Mesendoderm (in vitro differentiated cells): Measurements from ENCODE around the gene ANKS1B.

ENCODE experiments used
- DNase-seq: peaks from one replicate; pipeline ENCODE4 v3.0.0; 2013
- H2AK5ac ChIP-seq: 2 replicates; pipeline ENCODE4 v1.6.1; 2013; ENCODE audit warnings: low read length, inconsistent platforms
- H2BK120ac ChIP-seq: 2 replicates; pipeline ENCODE4 v1.6.1; 2013; ENCODE audit warnings: low read depth, mild to moderate bottlenecking, low read length, moderate library complexity, mixed read lengths
- H2BK15ac ChIP-seq: replicated peaks from 2 replicates; pipeline ENCODE4 v1.6.1; 2013; ENCODE audit warnings: low read depth, mild to moderate bottlenecking, moderate library complexity
- H2BK5ac ChIP-seq: 2 replicates; pipeline ENCODE4 v1.6.1; 2013; ENCODE audit warnings: low read length, inconsistent platforms
- H3K18ac ChIP-seq: 2 replicates; pipeline ENCODE4 v1.6.1; 2013; ENCODE audit warnings: mild to moderate bottlenecking, low read length, mixed read lengths
- H3K23ac ChIP-seq: one replicate; pipeline ENCODE4 v1.6.1; 2013; ENCODE audit warnings: low read length
- H3K27ac ChIP-seq: 2 replicates; pipeline ENCODE4 v1.5.1; 2013; ENCODE audit warnings: low read depth, mild to moderate bottlenecking, inconsistent platforms, low read length, moderate library complexity
- H3K27me3 ChIP-seq: 2 replicates; pipeline ENCODE4 v1.6.1; 2013; ENCODE audit warnings: low read length, control low read depth, mild to moderate bottlenecking, inconsistent platforms; ENCODE audit not compliant: insufficient read depth, poor library complexity
- H3K36me3 ChIP-seq: 2 replicates; pipeline ENCODE4 v1.6.1; 2013; ENCODE audit warnings: low read length, inconsistent platforms; ENCODE audit not compliant: control insufficient read depth, insufficient read depth
- H3K4ac ChIP-seq: one replicate; pipeline ENCODE4 v1.6.1; 2013; ENCODE audit warnings: low read depth, mild to moderate bottlenecking, low read length, moderate library complexity
- H3K4me1 ChIP-seq: 2 replicates; pipeline ENCODE4 v1.6.1; 2013; ENCODE audit warnings: low read depth, low read length, inconsistent platforms; ENCODE audit not compliant: control insufficient read depth
- H3K4me2 ChIP-seq: 2 replicates; pipeline ENCODE4 v1.6.1; 2013; ENCODE audit warnings: low read length
- H3K4me3 ChIP-seq: 2 replicates; pipeline ENCODE4 v1.5.1; 2013; ENCODE audit warnings: mild to moderate bottlenecking, low read length
- H3K56ac ChIP-seq: one replicate; pipeline ENCODE4 v1.6.1; 2013; ENCODE audit warnings: low read length
- H3K79me1 ChIP-seq: 2 replicates; pipeline ENCODE4 v1.6.1; 2013; ENCODE audit warnings: low read length, inconsistent platforms
- H3K79me2 ChIP-seq: 2 replicates; pipeline ENCODE4 v1.6.1; 2013; ENCODE audit warnings: mild to moderate bottlenecking, low read length; ENCODE audit not compliant: control insufficient read depth, insufficient read depth
- H3K9ac ChIP-seq: 2 replicates; pipeline ENCODE4 v1.6.1; 2013; ENCODE audit warnings: low read length, inconsistent platforms
- H4K5ac ChIP-seq: one replicate; pipeline ENCODE4 v1.6.1; 2013; ENCODE audit warnings: low read length
- H4K8ac ChIP-seq: one replicate; pipeline ENCODE4 v1.6.1; 2013; ENCODE audit warnings: low read depth, mild to moderate bottlenecking, control low read depth, low read length, moderate library complexity
- WGBS: extraction: QIAGEN DNeasy Blood & Tissue Kit; methylation state at CpG from one replicate; pipeline ENCODE4 v1.1.7; 2013; ENCODE audit warnings: low lambda C conversion rate, missing lambda C conversion rate; ENCODE audit not compliant: insufficient coverage; ENCODE audit errors: extremely low coverage; 5-methylcytosine and 5-hydroxymethylcytosine counted together

Gene ANKS1B

GRCh38 chr12:99960311-99960710 is 24.4 kb downstream of the ANKS1B start:
- no peak overlapping the region for H3K56ac ChIP-seq
- H2BK5ac ChIP-seq: no peak overlapping the region
- H3K27me3 ChIP-seq: no peaks in the 10 kb centered on the region
- no peak overlapping the region for H3K27ac ChIP-seq
- H4K5ac ChIP-seq: no peak overlapping the region
- H3K4me3 ChIP-seq: no peak overlapping the region
- H3K23ac ChIP-seq: no peak overlapping the region
- no peak overlapping the region for H3K4me2 ChIP-seq
- no peak for DNase-seq
- H3K4me1 ChIP-seq: no peaks in the 10 kb centered on the region
- no peak overlapping the region for H2BK15ac ChIP-seq
- H3K79me2 ChIP-seq: no peaks in the 10 kb centered on the region
- no peak overlapping the region for H3K18ac ChIP-seq
- no peak overlapping the region for H2BK120ac ChIP-seq
- WGBS: no CpG with 5 or more reads among the region's 3 CpGs
- no peak overlapping the region for H2AK5ac ChIP-seq
- H3K36me3 ChIP-seq: no peaks in the 10 kb centered on the region
- no peak overlapping the region for H3K4ac ChIP-seq
- H3K9ac ChIP-seq: no peak overlapping the region
- H3K79me1 ChIP-seq: no peaks in the 10 kb centered on the region
- H4K8ac ChIP-seq: no peak overlapping the region

GRCh38 chr12:99959549-99960170 is 25.1 kb downstream of the ANKS1B start:
- no peak overlapping the region for H2BK120ac ChIP-seq
- H3K23ac ChIP-seq: no peak overlapping the region
- no peaks in the 10 kb centered on the region for H3K79me2 ChIP-seq
- no peak overlapping the region for H3K4me2 ChIP-seq
- no peak overlapping the region for H3K27ac ChIP-seq
- no peak overlapping the region for H2BK15ac ChIP-seq
- no peaks in the 10 kb centered on the region for H3K4me1 ChIP-seq
- H4K8ac ChIP-seq: no peak overlapping the region
- no peak overlapping the region for H3K4ac ChIP-seq
- H3K4me3 ChIP-seq: no peak overlapping the region
- no peak overlapping the region for H4K5ac ChIP-seq
- no peaks in the 10 kb centered on the region for H3K27me3 ChIP-seq
- H3K36me3 ChIP-seq: no peaks in the 10 kb centered on the region
- DNase-seq: no peak
- H3K9ac ChIP-seq: no peak overlapping the region
- H3K56ac ChIP-seq: no peak overlapping the region
- no CpG with 5 or more reads among the region's 4 CpGs for WGBS
- H2BK5ac ChIP-seq: no peak overlapping the region
- no peak overlapping the region for H2AK5ac ChIP-seq
- H3K79me1 ChIP-seq: no peaks in the 10 kb centered on the region
- H3K18ac ChIP-seq: no peak overlapping the region

GRCh38 chr12:99957866-99958466 is 26.8 kb downstream of the ANKS1B start:
- Histone ChIP-seq H3K23ac (no peak overlapping the region), H3K4me1 (no peaks in the 10 kb centered on the region), H3K9ac (no peak overlapping the region), H2BK15ac (no peak overlapping the region), H3K79me2 (no peaks in the 10 kb centered on the region), H3K27ac (no peak overlapping the region), H3K27me3 (no peaks in the 10 kb centered on the region), H3K79me1 (no peaks in the 10 kb centered on the region), H3K4me3 (no peak overlapping the region), H3K56ac (no peak overlapping the region), H3K36me3 (no peaks in the 10 kb centered on the region), H4K8ac (no peak overlapping the region), H3K4ac (no peak overlapping the region), H4K5ac (no peak overlapping the region), H2BK5ac (no peak overlapping the region), H3K18ac (no peak overlapping the region), H3K4me2 (no peak overlapping the region), H2BK120ac (no peak overlapping the region), H2AK5ac (no peak overlapping the region)
- DNase-seq: no peak
- WGBS: no CpG with 5 or more reads among the region's 4 CpGs

- H3K27me3 ChIP-seq: no peaks in the 10 kb centered on the region
- no peak overlapping the region for H2BK5ac ChIP-seq
- no peak overlapping the region for H3K27ac ChIP-seq
- H3K4me1 ChIP-seq: no peaks in the 10 kb centered on the region
- H3K4me3 ChIP-seq: no peak overlapping the region
- H3K36me3 ChIP-seq: no peaks in the 10 kb centered on the region
- no peak overlapping the region for H2AK5ac ChIP-seq
- H4K5ac ChIP-seq: no peak overlapping the region
- no peak overlapping the region for H4K8ac ChIP-seq
- no peak overlapping the region for H3K56ac ChIP-seq
- H3K4ac ChIP-seq: no peak overlapping the region
- no peaks in the 10 kb centered on the region for H3K79me2 ChIP-seq
- no peak for DNase-seq
- no peak overlapping the region for H3K18ac ChIP-seq
- WGBS: no CpG with 5 or more reads among the region's 2 CpGs
- no peak overlapping the region for H2BK120ac ChIP-seq
- no peaks in the 10 kb centered on the region for H3K79me1 ChIP-seq
- H3K23ac ChIP-seq: no peak overlapping the region
- no peak overlapping the region for H3K9ac ChIP-seq
- no peak overlapping the region for H2BK15ac ChIP-seq
- H3K4me2 ChIP-seq: no peak overlapping the region
Measured at GRCh38 chr12:99954724-99955123, 30.0 kb downstream of the ANKS1B start.

- Histone ChIP-seq H4K8ac (no peak overlapping the region), H3K27me3 (no peaks in the 10 kb centered on the region), H3K4me2 (no peak overlapping the region), H2BK5ac (no peak overlapping the region), H3K18ac (no peak overlapping the region), H3K23ac (no peak overlapping the region), H3K4me1 (no peaks in the 10 kb centered on the region), H3K79me2 (no peaks in the 10 kb centered on the region), H4K5ac (no peak overlapping the region), H2AK5ac (no peak overlapping the region), H3K4ac (no peak overlapping the region), H2BK15ac (no peak overlapping the region), H3K4me3 (no peak overlapping the region), H3K27ac (no peak overlapping the region), H3K36me3 (no peaks in the 10 kb centered on the region), H2BK120ac (no peak overlapping the region), H3K9ac (no peak overlapping the region), H3K79me1 (no peaks in the 10 kb centered on the region), H3K56ac (no peak overlapping the region)
- no peak for DNase-seq
- no CpG with 5 or more reads among the region's 3 CpGs for WGBS
Measured at GRCh38 chr12:99948370-99948769, 36.4 kb downstream of the ANKS1B start.

- Histone ChIP-seq H3K79me2 (no peaks in the 10 kb centered on the region), H3K4me2 (no peak overlapping the region), H2BK15ac (no peak overlapping the region), H4K8ac (no peak overlapping the region), H2AK5ac (no peak overlapping the region), H3K4me1 (no peaks in the 10 kb centered on the region), H3K4me3 (no peak overlapping the region), H3K36me3 (no peaks in the 10 kb centered on the region), H3K27ac (no peak overlapping the region), H3K56ac (no peak overlapping the region), H3K4ac (no peak overlapping the region), H3K18ac (no peak overlapping the region), H3K23ac (no peak overlapping the region), H4K5ac (no peak overlapping the region), H3K27me3 (no peaks in the 10 kb centered on the region), H2BK120ac (no peak overlapping the region), H3K9ac (no peak overlapping the region), H3K79me1 (no peaks in the 10 kb centered on the region), H2BK5ac (no peak overlapping the region)
- DNase-seq: no peak
- WGBS: no CpG with 5 or more reads among the region's 1 CpG
Measured at GRCh38 chr12:99946131-99946530, 38.6 kb downstream of the ANKS1B start.
